Body of pancreas (tissue), 4 donors: ENCODE results near the gene KIF13A. TPM values are rescaled to one million over a fixed set of nuclear protein-coding genes. Genes with fewer than 3 reads are reported as not detected.
"Not testable (repeated sequence)": the region's sequence is repeated elsewhere in the genome, so short reads cannot be mapped to it uniquely, and the experiment has no call there.

Experiments used
- ATAC-seq: fragments of 150-250 bp; one replicate; pipeline ENCODE4 v1.9.1; 2016
- DNase-seq, 4 donors: peaks; one replicate each; pipeline ENCODE4 v3.0.0-alpha.2; 2019
- H3K27ac ChIP-seq, 4 donors: fragments of 200-600 bp; sonication (generic); 1 replicate in 3 of 4; 2 replicates in 1 of 4; pipeline versions ENCODE4 v1.5.1 to v1.6.1; 2016 to 2019; ENCODE audit warnings: mild to moderate bottlenecking in 1 of 4, mixed read lengths in 1 of 4, moderate library complexity in 1 of 4
- H3K27me3 ChIP-seq, 2 donors: fragments of 200-600 bp; sonication (generic); one replicate each; pipeline ENCODE4 v1.6.0; 2016; ENCODE audit warnings: mild to moderate bottlenecking in 1 of 2
- H3K36me3 ChIP-seq, 2 donors: fragments of 200-600 bp; sonication (generic); replicated peaks in 1 of 2; 2 replicates each; pipeline ENCODE4 v1.5.1; 2016; ENCODE audit warnings: low read depth in 2 of 2; ENCODE audit not compliant: insufficient read depth in 1 of 2
- H3K4me1 ChIP-seq: fragments of 200-600 bp; sonication (generic); one replicate; pipeline ENCODE4 v1.6.0; 2016
- H3K4me3 ChIP-seq, 2 donors: fragments of 200-600 bp; sonication (generic); 1 replicate in 1 of 2; 2 replicates in 1 of 2; pipeline ENCODE4 v1.5.1; 2016 to 2019
- H3K9me3 ChIP-seq, 3 donors: fragments of 200-600 bp; sonication (generic); 1 replicate in 2 of 3; 2 replicates in 1 of 3; pipeline ENCODE4 v1.5.1; 2016
- CTCF ChIP-seq, 7 experiments: fragments of 450-650 bp in 4 of 7; fragments of 200-600 bp in 3 of 7; sonication (generic) in 3 of 7; IDR thresholded peaks; one replicate each; pipeline ENCODE4 v1.5.1; 2016 to 2019; ENCODE audit warnings: antibody characterized with exemption in 7 of 7
- POLR2A ChIP-seq, 3 donors: fragments of 450-650 bp; IDR thresholded peaks; one replicate each; pipeline ENCODE4 v1.6.1; 2016; ENCODE audit warnings: antibody characterized with exemption in 3 of 3, mild to moderate bottlenecking in 2 of 3
- WGBS, 2 donors: methylation state at CpG; one replicate each; pipeline ENCODE4 v1.1.5; 2017; 5-methylcytosine and 5-hydroxymethylcytosine counted together
- intact Hi-C: fragments of 100-400 bp; cut with DNase I; formaldehyde crosslinking; loops from one replicate; pipeline ENCODE4 v1.15.1; 2023
- total RNA-seq, 2 donors: library from RNA; depleted of rRNA; stranded (reverse); fragments of >200 nt; gene quantifications; one replicate each; pipeline ENCODE4 v1.1.0, GENCODE V29; 2016

Gene KIF13A
- total RNA-seq, 2 donors from 2014 or later: 13.2 to 17.1 TPM

- DNase-seq (no peak), ATAC-seq (no peak)
- TF ChIP-seq CTCF (IDR thresholded peaks at IDR 0.05): no peak
- TF ChIP-seq POLR2A (IDR thresholded peaks at IDR 0.05): no peak
- no peak overlapping the region for H3K27ac ChIP-seq
- no peak overlapping the region for H3K4me3 ChIP-seq
- H3K36me3 ChIP-seq: peaks cover 0 to 5% of the 10 kb centered on the region in 2 donors
- no peaks in the 10 kb centered on the region for H3K27me3 ChIP-seq
- H3K4me1 ChIP-seq: no peaks in the 10 kb centered on the region
- no peaks in the 10 kb centered on the region for H3K9me3 ChIP-seq
- 86 to 88% methylated on average over 5 of the region's 5 CpGs for WGBS, 2 donors
- intact Hi-C loops: no loop called here
Observed at GRCh38 chr6:17808609-17809008, 178.8 kb downstream of the KIF13A start.

- 91 to 92% methylated on average over 5 of the region's 5 CpGs for WGBS, 2 donors
- H3K9me3 ChIP-seq, H3K4me3 ChIP-seq, ATAC-seq, H3K36me3 ChIP-seq, intact Hi-C loops, H3K27me3 ChIP-seq, DNase-seq, H3K4me1 ChIP-seq, H3K27ac ChIP-seq: not testable (repeated sequence)
Observed at GRCh38 chr6:17807431-17807830, 180.0 kb downstream of the KIF13A start.

GRCh38 chr6:17803409-17803808, 184.0 kb downstream of the KIF13A start:
- no peak overlapping the region for H3K27ac ChIP-seq
- TF ChIP-seq CTCF (IDR thresholded peaks at IDR 0.05): no peak
- no peak for TF ChIP-seq POLR2A (IDR thresholded peaks at IDR 0.05)
- peaks cover 5 to 12% of the 10 kb centered on the region in 2 donors for H3K36me3 ChIP-seq
- DNase-seq (no peak), ATAC-seq (no peak)
- no peaks in the 10 kb centered on the region for H3K4me1 ChIP-seq
- no peak overlapping the region for H3K4me3 ChIP-seq
- no peaks in the 10 kb centered on the region for H3K9me3 ChIP-seq
- WGBS, 2 donors: 90 to 91% methylated on average over 5 of the region's 5 CpGs
- intact Hi-C loops: no loop called here
- no peaks in the 10 kb centered on the region for H3K27me3 ChIP-seq

GRCh38 chr6:17798477-17799154, 188.8 kb downstream of the KIF13A start:
- TF ChIP-seq POLR2A (IDR thresholded peaks at IDR 0.05): no peak
- TF ChIP-seq CTCF (IDR thresholded peaks at IDR 0.05): no peak
- WGBS, 2 donors: 71 to 79% methylated on average over 2 of the region's 2 CpGs
- intact Hi-C loops: no loop called here

GRCh38 chr6:17790489-17790888, 196.9 kb downstream of the KIF13A start:
- DNase-seq (no peak), ATAC-seq (no peak)
- H3K4me3 ChIP-seq: no peak overlapping the region
- H3K9me3 ChIP-seq: no peaks in the 10 kb centered on the region
- H3K27ac ChIP-seq: no peak overlapping the region
- peaks cover 0 to 12% of the 10 kb centered on the region in 2 donors for H3K36me3 ChIP-seq
- intact Hi-C loops: no loop called here
- no peak for TF ChIP-seq POLR2A (IDR thresholded peaks at IDR 0.05)
- H3K4me1 ChIP-seq: no peaks in the 10 kb centered on the region
- no peaks in the 10 kb centered on the region for H3K27me3 ChIP-seq

More at GRCh38 chr6:17798477-17799154, 188.8 kb downstream of the KIF13A start:
- no peak for ATAC-seq
- Histone ChIP-seq H3K9me3 (no peaks in the 10 kb centered on the region), H3K27me3 (no peaks in the 10 kb centered on the region), H3K36me3 (peaks cover 0 to 21% of the 10 kb centered on the region in 2 donors), H3K27ac (no peak overlapping the region), H3K4me1 (no peaks in the 10 kb centered on the region), H3K4me3 (no peak overlapping the region)
- no peak for DNase-seq
